Breast epithelium (tissue), 3 donors: ENCODE measurements around the gene ANO2.

ENCODE experiments used
- POLR2A ChIP-seq: fragments of 450-650 bp; IDR thresholded peaks from one replicate; pipeline ENCODE4 v1.6.1; 2016; ENCODE audit warnings: antibody characterized with exemption, mild to moderate bottlenecking, moderate library complexity
- POLR2AphosphoS5 ChIP-seq, 3 donors: sonication (generic); formaldehyde crosslinking; IDR thresholded peaks; one replicate each; pipeline ENCODE4 v1.6.1; 2017; ENCODE audit warnings: antibody characterized with exemption in 3 of 3
- TF ChIP-seq, protein P1 (sequence below), 3 donors: fragments of 450-650 bp; IDR thresholded peaks; one replicate each; pipeline ENCODE4 v1.5.1; 2016 to 2017; ENCODE audit warnings: antibody characterized with exemption in 3 of 3, mild to moderate bottlenecking in 3 of 3, moderate library complexity in 3 of 3

DNA sequence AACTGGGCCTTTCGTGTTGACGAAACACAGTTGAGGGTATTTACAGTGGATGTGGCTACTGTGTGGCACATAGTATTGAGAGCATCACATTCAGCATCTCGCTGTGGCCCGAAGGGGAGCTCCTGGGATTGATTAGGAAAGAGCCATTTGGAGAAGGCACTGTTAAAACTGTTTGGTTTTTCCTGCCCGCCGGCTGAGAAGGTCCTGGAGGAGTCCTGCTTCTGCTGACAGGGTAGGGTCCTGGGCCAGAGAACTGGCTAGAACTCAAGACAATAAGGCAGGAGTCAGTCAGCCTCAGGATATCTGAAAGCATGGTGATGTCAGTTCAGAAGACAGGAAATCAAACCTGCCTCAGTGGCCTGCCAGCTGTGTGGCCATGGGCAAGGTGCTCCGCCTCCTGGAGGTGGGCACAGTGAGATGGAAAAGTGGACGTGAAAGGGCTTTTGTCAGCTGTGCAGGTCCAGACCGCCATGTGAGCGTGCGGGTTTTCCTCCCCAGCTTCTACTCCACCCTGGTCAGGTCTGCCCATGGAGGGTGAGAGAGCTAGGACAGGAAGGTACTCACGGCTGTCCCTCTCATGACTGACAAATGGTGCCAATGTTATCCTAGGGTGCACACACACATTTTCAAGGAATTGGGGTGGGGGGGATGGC lies 420.8 kb downstream of the ANO2 start:
- no peak for TF ChIP-seq POLR2A
- TF ChIP-seq, protein P1, sequence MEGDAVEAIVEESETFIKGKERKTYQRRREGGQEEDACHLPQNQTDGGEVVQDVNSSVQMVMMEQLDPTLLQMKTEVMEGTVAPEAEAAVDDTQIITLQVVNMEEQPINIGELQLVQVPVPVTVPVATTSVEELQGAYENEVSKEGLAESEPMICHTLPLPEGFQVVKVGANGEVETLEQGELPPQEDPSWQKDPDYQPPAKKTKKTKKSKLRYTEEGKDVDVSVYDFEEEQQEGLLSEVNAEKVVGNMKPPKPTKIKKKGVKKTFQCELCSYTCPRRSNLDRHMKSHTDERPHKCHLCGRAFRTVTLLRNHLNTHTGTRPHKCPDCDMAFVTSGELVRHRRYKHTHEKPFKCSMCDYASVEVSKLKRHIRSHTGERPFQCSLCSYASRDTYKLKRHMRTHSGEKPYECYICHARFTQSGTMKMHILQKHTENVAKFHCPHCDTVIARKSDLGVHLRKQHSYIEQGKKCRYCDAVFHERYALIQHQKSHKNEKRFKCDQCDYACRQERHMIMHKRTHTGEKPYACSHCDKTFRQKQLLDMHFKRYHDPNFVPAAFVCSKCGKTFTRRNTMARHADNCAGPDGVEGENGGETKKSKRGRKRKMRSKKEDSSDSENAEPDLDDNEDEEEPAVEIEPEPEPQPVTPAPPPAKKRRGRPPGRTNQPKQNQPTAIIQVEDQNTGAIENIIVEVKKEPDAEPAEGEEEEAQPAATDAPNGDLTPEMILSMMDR (IDR thresholded peaks at IDR 0.05): no peak
- no peak for TF ChIP-seq POLR2AphosphoS5 (IDR thresholded peaks at IDR 0.05)
